Type B pancreatic cell (in vitro differentiated cells): Measurements from ENCODE around the gene PTPRS. TPM values are rescaled to one million over a fixed set of nuclear protein-coding genes. Genes with fewer than 3 reads are reported as not detected.

Source experiments
- DNase-seq: peaks from one replicate; pipeline ENCODE4 v3.0.0; 2021; ENCODE audit warnings: mixed read lengths; ENCODE audit not compliant: unreplicated experiment; ENCODE audit errors: extremely low spot score
- H3K27ac Mint-ChIP-seq: 2 replicates; pipeline ENCODE4 v1.8.0; 2021; ENCODE audit warnings: mild to moderate bottlenecking, mixed read lengths
- H3K27me3 Mint-ChIP-seq: 2 replicates; pipeline ENCODE4 v1.8.0; 2021; ENCODE audit warnings: mixed read lengths
- H3K36me3 Mint-ChIP-seq: 2 replicates; pipeline ENCODE4 v1.8.0; 2021; ENCODE audit warnings: mixed read lengths
- H3K4me1 Mint-ChIP-seq: one replicate; pipeline ENCODE4 v1.8.0; 2021; ENCODE audit warnings: mixed read lengths; ENCODE audit not compliant: unreplicated experiment
- H3K4me3 Mint-ChIP-seq: 2 replicates; pipeline ENCODE4 v1.8.0; 2021; ENCODE audit warnings: mild to moderate bottlenecking, mixed read lengths
- H3K9me3 Mint-ChIP-seq: 2 replicates; pipeline ENCODE4 v1.8.0; 2021; ENCODE audit warnings: mixed read lengths
- CTCF ChIP-seq: fragments of 200-600 bp; sonication (generic); conservative IDR thresholded peaks from 2 replicates; pipeline ENCODE4 v1.5.0; 2021; ENCODE audit warnings: antibody characterized with exemption, mild to moderate bottlenecking
- total RNA-seq: library from RNA; stranded (reverse); gene quantifications from 2 replicates; pipeline ENCODE4 v1.2.1, GENCODE V29; 2021; ENCODE audit warnings: low replicate concordance

PTPRS gene
- total RNA-seq, 1 donor from 2014 or later: 234 TPM

DNA sequence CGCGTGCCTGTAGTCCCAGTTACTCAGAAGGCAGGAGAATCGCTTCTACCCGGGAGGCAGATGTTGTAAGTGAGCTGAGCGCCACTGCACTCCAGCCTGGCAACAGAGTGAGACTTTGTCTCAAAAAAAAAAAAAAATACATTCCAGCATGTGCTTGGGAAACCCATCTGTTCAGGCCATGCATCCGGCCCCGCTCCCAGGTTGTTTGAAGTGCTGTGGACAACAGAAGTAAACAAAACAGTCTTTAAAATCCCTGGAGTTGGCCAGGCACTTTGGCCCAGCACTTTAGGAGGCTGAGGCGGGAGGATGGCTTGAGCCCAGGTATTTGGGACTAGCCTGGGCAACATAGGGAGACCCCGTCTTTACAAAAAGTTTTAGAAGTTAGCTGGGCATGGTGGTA is 3.2 kb upstream of the PTPRS start:
- Mint-ChIP-seq H3K9me3 (peaks cover 4% of the 10 kb centered on the region), H3K4me3 (no peak overlapping the region), H3K4me1 (peaks cover 5% of the 10 kb centered on the region), H3K27ac (no peak overlapping the region), H3K36me3 (no peaks in the 10 kb centered on the region), H3K27me3 (peaks cover 40% of the 10 kb centered on the region)
- no peak for TF ChIP-seq CTCF
- no peak for DNase-seq

DNA sequence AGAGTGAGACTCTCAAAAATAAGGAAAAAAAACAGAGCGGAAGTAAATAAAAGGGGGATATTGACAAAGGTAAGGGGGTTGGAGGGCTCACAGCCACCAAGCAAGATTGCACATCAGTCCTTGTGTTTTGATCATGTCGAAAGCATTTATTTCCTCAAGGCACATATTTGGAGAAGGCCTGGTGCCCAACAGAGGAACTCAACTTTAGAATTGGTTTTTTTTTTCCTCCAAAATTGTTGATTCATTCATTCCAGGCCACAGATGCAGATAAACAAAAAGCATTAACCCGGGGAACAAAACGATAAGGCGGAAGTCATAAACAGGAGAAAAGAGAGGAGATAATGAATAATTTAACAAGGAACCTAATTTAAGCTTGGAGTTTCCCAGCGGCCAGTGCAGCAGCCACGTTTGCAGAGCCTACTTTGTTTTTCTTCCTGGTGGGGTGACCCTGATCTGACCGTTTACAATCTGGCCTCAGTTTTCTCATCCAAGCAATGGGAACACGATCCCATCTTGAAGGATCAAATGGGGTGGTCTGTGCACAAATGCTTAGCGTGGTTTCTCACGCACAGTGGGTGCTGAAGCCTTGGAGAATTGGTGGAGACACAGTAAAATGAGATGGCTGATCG is 2.1 kb upstream of the PTPRS start:
- H3K27ac Mint-ChIP-seq: no peak overlapping the region
- H3K36me3 Mint-ChIP-seq: no peaks in the 10 kb centered on the region
- H3K4me1 Mint-ChIP-seq: peaks cover 5% of the 10 kb centered on the region
- no peak for DNase-seq
- peaks cover 4% of the 10 kb centered on the region for H3K9me3 Mint-ChIP-seq
- TF ChIP-seq CTCF: no peak
- H3K4me3 Mint-ChIP-seq: no peak overlapping the region
- H3K27me3 Mint-ChIP-seq: peaks cover 49% of the 10 kb centered on the region

DNA sequence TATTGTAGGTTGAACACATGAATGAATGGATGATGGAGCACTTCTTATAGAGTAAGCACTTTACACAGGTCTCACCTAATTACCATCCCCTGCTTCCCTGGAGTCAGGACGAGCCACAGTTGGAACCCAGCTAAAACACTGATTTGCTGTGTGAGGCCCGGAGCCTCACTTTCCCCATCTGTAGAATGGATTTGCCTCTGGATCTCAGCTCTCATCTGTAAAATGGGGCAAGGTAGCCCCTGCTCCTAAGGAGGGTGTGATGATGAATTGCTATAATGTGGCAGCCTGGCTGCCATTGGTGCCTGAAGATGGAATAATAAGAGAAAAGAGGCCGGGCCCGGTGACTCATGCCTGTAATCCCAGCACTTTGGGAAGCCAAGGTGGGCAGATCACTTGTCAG is 1.4 kb upstream of the PTPRS start:
- no peaks in the 10 kb centered on the region for H3K9me3 Mint-ChIP-seq
- peak overlapping the region; percentile 74 for H3K4me3 Mint-ChIP-seq
- TF ChIP-seq CTCF: no peak
- peaks cover 5% of the 10 kb centered on the region for H3K4me1 Mint-ChIP-seq
- H3K27ac Mint-ChIP-seq: no peak overlapping the region
- no peaks in the 10 kb centered on the region for H3K36me3 Mint-ChIP-seq
- no peak for DNase-seq
- peaks cover 50% of the 10 kb centered on the region for H3K27me3 Mint-ChIP-seq

DNA sequence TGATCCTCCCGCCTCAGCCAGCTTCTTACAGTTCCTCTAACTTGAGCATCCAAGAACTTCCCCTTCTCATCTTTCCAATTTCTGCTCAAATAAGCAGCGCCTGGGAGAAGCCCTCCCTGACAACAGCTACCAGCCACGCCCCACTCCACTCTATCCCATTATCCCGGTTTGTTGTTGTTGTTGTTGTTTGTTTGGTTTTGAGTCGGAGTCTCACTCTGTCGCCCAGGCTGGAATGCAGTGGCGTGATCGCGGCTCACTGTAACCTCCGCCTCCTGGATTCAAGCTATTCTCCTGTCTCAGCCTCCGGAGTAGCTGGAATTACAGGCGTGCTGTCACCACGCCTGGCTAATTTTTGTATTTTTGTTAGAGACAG is 822 bp upstream of the PTPRS start:
- Mint-ChIP-seq H3K27me3 (peaks cover 48% of the 10 kb centered on the region), H3K36me3 (no peaks in the 10 kb centered on the region), H3K4me3 (peak overlapping the region; percentile 74), H3K27ac (no peak overlapping the region), H3K9me3 (no peaks in the 10 kb centered on the region), H3K4me1 (peaks cover 6% of the 10 kb centered on the region)
- DNase-seq: no peak
- no peak for TF ChIP-seq CTCF

- H3K27ac Mint-ChIP-seq: no peak overlapping the region
- TF ChIP-seq CTCF: peak; percentile 47
- peaks cover 19% of the 10 kb centered on the region for H3K4me1 Mint-ChIP-seq
- peak overlapping the region; percentile 87 for H3K4me3 Mint-ChIP-seq
- no peak for DNase-seq
- H3K36me3 Mint-ChIP-seq: no peaks in the 10 kb centered on the region
- H3K27me3 Mint-ChIP-seq: peaks cover 53% of the 10 kb centered on the region
- no peaks in the 10 kb centered on the region for H3K9me3 Mint-ChIP-seq
Observed at GRCh38 chr19:5339950-5340636, 519 bp downstream of the PTPRS start.
